Smooth muscle cell (in vitro differentiated cells): ENCODE results near the gene SLC30A1. TPM values are rescaled to one million over a fixed set of nuclear protein-coding genes. Genes with fewer than 3 reads are reported as not detected.

ENCODE experiments used
- DNase-seq: peaks from one replicate; lab custom pipeline; 2025; ENCODE audit not compliant: unreplicated experiment; lab: John Stamatoyannopoulos, UW
- H2AFZ ChIP-seq: fragments of 200-600 bp; sonication (generic); 2 replicates; pipeline ENCODE4 v1.6.0; 2016; ENCODE audit warnings: antibody characterized with exemption, low read depth, mild to moderate bottlenecking
- H3F3A ChIP-seq: fragments of 200-600 bp; sonication (generic); 2 replicates; pipeline ENCODE4 v1.6.0; 2017; ENCODE audit warnings: antibody characterized with exemption, low read depth
- H3K27ac ChIP-seq: fragments of 200-600 bp; sonication (generic); 2 replicates; pipeline ENCODE4 v1.5.1; 2016; ENCODE audit warnings: low read depth, mild to moderate bottlenecking
- H3K27me3 ChIP-seq: fragments of 200-600 bp; sonication (generic); 2 replicates; pipeline ENCODE4 v1.6.1; 2016; ENCODE audit warnings: low read depth, mild to moderate bottlenecking
- H3K36me3 ChIP-seq: fragments of 200-600 bp; sonication (generic); 2 replicates; pipeline ENCODE4 v1.5.1; 2016; ENCODE audit warnings: low read depth
- H3K4me1 ChIP-seq: fragments of 200-600 bp; sonication (generic); 2 replicates; pipeline ENCODE4 v1.5.1; 2016; ENCODE audit warnings: low read depth
- H3K4me2 ChIP-seq: fragments of 200-600 bp; sonication (generic); 2 replicates; pipeline ENCODE4 v1.6.0; 2016; ENCODE audit warnings: mild to moderate bottlenecking
- H3K4me3 ChIP-seq: fragments of 200-600 bp; sonication (generic); 2 replicates; pipeline ENCODE4 v1.5.1; 2016; ENCODE audit warnings: mild to moderate bottlenecking
- H3K79me2 ChIP-seq: fragments of 200-600 bp; sonication (generic); 2 replicates; pipeline ENCODE4 v1.6.0; 2016; ENCODE audit warnings: low read depth, mild to moderate bottlenecking
- H3K9ac ChIP-seq: fragments of 200-600 bp; sonication (generic); 2 replicates; pipeline ENCODE4 v1.6.0; 2016; ENCODE audit warnings: low read depth
- H3K9me3 ChIP-seq: fragments of 200-600 bp; sonication (generic); replicated peaks from 2 replicates; pipeline ENCODE4 v1.5.1; 2016; ENCODE audit warnings: low read depth
- H4K20me1 ChIP-seq: fragments of 200-600 bp; sonication (generic); 2 replicates; pipeline ENCODE4 v1.6.0; 2016; ENCODE audit warnings: low read depth
- WGBS: methylation state at CpG from one replicate; pipeline ENCODE4 v1.1.7; 2016; ENCODE audit warnings: low lambda C conversion rate; 5-methylcytosine and 5-hydroxymethylcytosine counted together
- polyA plus RNA-seq: library from polyadenylated mRNA; unstranded; fragments of >200 nt; fragmentation: Nextera tagmentation; extraction: Ambion mirVana; gene quantifications from 2 replicates; pipeline ENCODE4 v1.2.1, GENCODE V29; 2016
- total RNA-seq: library from RNA; depleted of rRNA; stranded (reverse); fragments of >200 nt; gene quantifications from 2 replicates; pipeline ENCODE4 v1.2.3, GENCODE V29; 2014
- TF ChIP-seq, protein P1 (sequence below): fragments of 200-600 bp; sonication (generic); IDR thresholded peaks from 2 replicates; pipeline ENCODE4 v1.5.1; 2017; ENCODE audit warnings: borderline replicate concordance, mild to moderate bottlenecking, antibody characterized with exemption; ENCODE audit not compliant: insufficient read depth, poor library complexity, severe bottlenecking

The SLC30A1 gene
- total and polyA plus RNA-seq, 2 experiments from 2014 or later: 8.0 to 19.0 TPM

GRCh38 chr1:211536606-211537005 is 42.4 kb downstream of the SLC30A1 start:
- H3K9me3 ChIP-seq: no peaks in the 10 kb centered on the region
- H3K27ac ChIP-seq: no peak overlapping the region
- no peaks in the 10 kb centered on the region for H3K79me2 ChIP-seq
- H4K20me1 ChIP-seq: no peaks in the 10 kb centered on the region
- H3K4me1 ChIP-seq: no peaks in the 10 kb centered on the region
- no peak overlapping the region for H3K4me2 ChIP-seq
- TF ChIP-seq, protein P1, sequence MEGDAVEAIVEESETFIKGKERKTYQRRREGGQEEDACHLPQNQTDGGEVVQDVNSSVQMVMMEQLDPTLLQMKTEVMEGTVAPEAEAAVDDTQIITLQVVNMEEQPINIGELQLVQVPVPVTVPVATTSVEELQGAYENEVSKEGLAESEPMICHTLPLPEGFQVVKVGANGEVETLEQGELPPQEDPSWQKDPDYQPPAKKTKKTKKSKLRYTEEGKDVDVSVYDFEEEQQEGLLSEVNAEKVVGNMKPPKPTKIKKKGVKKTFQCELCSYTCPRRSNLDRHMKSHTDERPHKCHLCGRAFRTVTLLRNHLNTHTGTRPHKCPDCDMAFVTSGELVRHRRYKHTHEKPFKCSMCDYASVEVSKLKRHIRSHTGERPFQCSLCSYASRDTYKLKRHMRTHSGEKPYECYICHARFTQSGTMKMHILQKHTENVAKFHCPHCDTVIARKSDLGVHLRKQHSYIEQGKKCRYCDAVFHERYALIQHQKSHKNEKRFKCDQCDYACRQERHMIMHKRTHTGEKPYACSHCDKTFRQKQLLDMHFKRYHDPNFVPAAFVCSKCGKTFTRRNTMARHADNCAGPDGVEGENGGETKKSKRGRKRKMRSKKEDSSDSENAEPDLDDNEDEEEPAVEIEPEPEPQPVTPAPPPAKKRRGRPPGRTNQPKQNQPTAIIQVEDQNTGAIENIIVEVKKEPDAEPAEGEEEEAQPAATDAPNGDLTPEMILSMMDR: no peak
- no peaks in the 10 kb centered on the region for H3K36me3 ChIP-seq
- H2AFZ ChIP-seq: no peak overlapping the region
- H3F3A ChIP-seq: no peaks in the 10 kb centered on the region
- H3K27me3 ChIP-seq: no peaks in the 10 kb centered on the region
- 86% methylated on average over 8 of the region's 8 CpGs for WGBS
- H3K9ac ChIP-seq: no peak overlapping the region
- H3K4me3 ChIP-seq: no peak overlapping the region
- DNase-seq: no peak

DNA sequence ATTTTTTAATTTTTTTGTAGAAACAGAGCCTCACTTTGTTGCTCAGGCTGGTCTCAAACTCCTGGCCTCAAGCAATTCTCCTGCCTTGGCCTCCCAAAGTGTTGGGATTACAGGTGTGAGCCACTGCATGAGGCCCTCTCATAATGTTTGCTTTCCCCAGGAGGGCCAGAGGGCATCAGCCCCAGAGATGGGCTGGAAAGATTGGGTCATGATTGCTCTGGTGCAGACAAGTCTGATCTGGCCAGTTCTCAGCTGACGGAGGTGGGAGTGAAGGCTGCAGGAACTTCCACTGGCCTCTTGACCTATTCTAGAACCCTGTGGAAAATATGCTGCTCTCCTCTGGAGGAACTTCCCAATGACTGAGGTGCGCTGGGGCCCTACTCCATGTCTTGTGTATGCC is 43.6 kb downstream of the SLC30A1 start:
- H3K9ac ChIP-seq: no peak overlapping the region
- no peak overlapping the region for H3K27ac ChIP-seq
- WGBS: 88% methylated on average over 2 of the region's 2 CpGs
- DNase-seq: no peak
- no peaks in the 10 kb centered on the region for H3K36me3 ChIP-seq
- no peak overlapping the region for H2AFZ ChIP-seq
- no peaks in the 10 kb centered on the region for H3K79me2 ChIP-seq
- no peak overlapping the region for H3K4me2 ChIP-seq
- H3K27me3 ChIP-seq: no peaks in the 10 kb centered on the region
- H4K20me1 ChIP-seq: no peaks in the 10 kb centered on the region
- H3K9me3 ChIP-seq: no peaks in the 10 kb centered on the region
- H3K4me3 ChIP-seq: no peak overlapping the region
- H3F3A ChIP-seq: no peaks in the 10 kb centered on the region
- TF ChIP-seq, protein P1: no peak
- H3K4me1 ChIP-seq: no peaks in the 10 kb centered on the region

DNA sequence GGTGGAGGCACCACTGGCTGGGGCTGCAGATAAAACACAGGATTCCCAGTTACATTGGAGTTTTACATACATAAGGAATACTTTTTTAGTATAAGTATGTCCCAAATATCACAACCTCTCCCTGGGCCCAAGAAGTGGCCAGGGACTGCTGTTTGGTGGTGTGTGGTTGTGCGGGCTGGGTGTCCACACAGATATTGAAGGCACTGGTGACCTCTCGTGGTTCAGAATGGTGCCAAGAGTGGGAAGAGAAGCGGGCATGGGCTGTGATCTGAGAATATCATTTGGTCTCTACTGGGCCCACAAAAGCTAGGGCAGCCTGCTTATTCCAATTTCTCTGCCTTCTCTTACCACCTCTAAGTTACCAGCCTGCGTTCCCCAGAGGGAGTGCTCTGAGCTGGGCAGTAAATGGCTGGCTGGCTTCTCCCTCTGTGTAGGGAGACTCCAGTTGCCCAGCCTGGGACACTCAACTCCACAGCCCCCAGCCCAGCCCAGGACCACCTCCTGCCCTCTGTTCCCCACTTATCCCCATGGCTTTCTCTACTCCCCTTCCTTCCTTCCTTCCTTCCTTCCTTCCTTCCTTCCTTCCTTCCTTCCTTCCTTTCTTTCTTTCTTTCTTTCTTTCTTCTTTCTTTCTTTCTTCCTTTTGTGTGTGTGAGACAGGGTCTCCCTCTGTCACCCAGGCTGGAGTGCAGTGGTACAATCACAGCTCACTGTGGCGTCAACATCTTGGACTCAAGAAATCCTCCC is 44.2 kb downstream of the SLC30A1 start:
- no peaks in the 10 kb centered on the region for H3K4me1 ChIP-seq
- WGBS: 100% methylated on average over 5 of the region's 5 CpGs
- no peaks in the 10 kb centered on the region for H3K79me2 ChIP-seq
- no peaks in the 10 kb centered on the region for H3K9me3 ChIP-seq
- no peaks in the 10 kb centered on the region for H3F3A ChIP-seq
- H3K27me3 ChIP-seq: no peaks in the 10 kb centered on the region
- H3K4me3 ChIP-seq: no peak overlapping the region
- no peaks in the 10 kb centered on the region for H4K20me1 ChIP-seq
- DNase-seq: no peak
- H3K27ac ChIP-seq: no peak overlapping the region
- no peak overlapping the region for H3K9ac ChIP-seq
- TF ChIP-seq, protein P1: no peak
- H3K36me3 ChIP-seq: no peaks in the 10 kb centered on the region
- no peak overlapping the region for H3K4me2 ChIP-seq
- no peak overlapping the region for H2AFZ ChIP-seq

GRCh38 chr1:211532088-211532444 is 46.9 kb downstream of the SLC30A1 start:
- Histone ChIP-seq H3K9me3 (no peaks in the 10 kb centered on the region), H3K9ac (no peak overlapping the region), H3K79me2 (no peaks in the 10 kb centered on the region), H3K4me1 (no peaks in the 10 kb centered on the region), H2AFZ (no peak overlapping the region), H3K4me3 (no peak overlapping the region), H3K4me2 (no peak overlapping the region), H4K20me1 (no peaks in the 10 kb centered on the region), H3K27ac (no peak overlapping the region), H3K27me3 (no peaks in the 10 kb centered on the region), H3K36me3 (no peaks in the 10 kb centered on the region), H3F3A (no peaks in the 10 kb centered on the region)
- TF ChIP-seq, protein P1: no peak
- no peak for DNase-seq
- 80% methylated on average over 6 of the region's 6 CpGs for WGBS
